Liver (tissue), 9 donors: ENCODE data around the gene NUDT9. TPM values are rescaled to one million over a fixed set of nuclear protein-coding genes. Genes with fewer than 3 reads are reported as not detected.

Experiments
- DNase-seq: peaks from one replicate; pipeline ENCODE4 v3.0.0-alpha.2; 2017; ENCODE audit warnings: low spot score
- H3K27ac ChIP-seq, 2 donors: one replicate each; pipeline ENCODE4 v1.7.0; 2013; ENCODE audit warnings: inconsistent platforms in 2 of 2, low read length in 2 of 2, control low read depth in 1 of 2, low read depth in 1 of 2, mild to moderate bottlenecking in 1 of 2
- H3K27me3 ChIP-seq, 4 donors: one replicate each; pipeline versions ENCODE4 v1.6.1 to v1.7.0; 2013; ENCODE audit warnings: low read length in 3 of 4, inconsistent platforms in 1 of 4, mild to moderate bottlenecking in 1 of 4, moderate library complexity in 1 of 4; ENCODE audit not compliant: control insufficient read depth in 4 of 4, insufficient read depth in 4 of 4
- H3K36me3 ChIP-seq, 4 donors: one replicate each; pipeline versions ENCODE4 v1.6.1 to v1.7.0; 2013; ENCODE audit warnings: low read length in 3 of 4, mild to moderate bottlenecking in 3 of 4, low read depth in 1 of 4, moderate library complexity in 1 of 4; ENCODE audit not compliant: control insufficient read depth in 4 of 4, insufficient read depth in 3 of 4
- H3K4me1 ChIP-seq, 4 donors: one replicate each; pipeline versions ENCODE4 v1.6.1 to v1.7.0; 2013; ENCODE audit warnings: low read length in 3 of 4, mild to moderate bottlenecking in 3 of 4, moderate library complexity in 1 of 4; ENCODE audit not compliant: control insufficient read depth in 4 of 4, insufficient read depth in 4 of 4
- H3K4me3 ChIP-seq, 3 donors: one replicate each; pipeline versions ENCODE4 v1.6.1 to v1.7.0; 2013; ENCODE audit warnings: low read length in 3 of 3, control low read depth in 1 of 3, low read depth in 1 of 3, mild to moderate bottlenecking in 1 of 3
- H3K9ac ChIP-seq, 2 donors: one replicate each; pipeline ENCODE4 v1.7.0; 2013; ENCODE audit warnings: low read length in 2 of 2, mild to moderate bottlenecking in 2 of 2, moderate library complexity in 2 of 2, control low read depth in 1 of 2, low read depth in 1 of 2
- H3K9me3 ChIP-seq, 4 donors: one replicate each; pipeline versions ENCODE4 v1.6.1 to v1.7.0; 2013; ENCODE audit warnings: low read length in 3 of 4; ENCODE audit not compliant: control insufficient read depth in 4 of 4
- CTCF ChIP-seq: fragments of 150-350 bp; IDR thresholded peaks from 2 replicates; pipeline ENCODE4 v1.5.1; 2017; ENCODE audit warnings: improper control_type of control experiment, low read depth, low read length; ENCODE audit not compliant: missing input control
- FOXA2 ChIP-seq: IDR thresholded peaks from 2 replicates; pipeline ENCODE4 v1.6.1; 2016; ENCODE audit warnings: antibody characterized with exemption
- HNF4A ChIP-seq, 2 donors: conservative IDR thresholded peaks; 2 replicates each; pipeline ENCODE4 v1.6.1; 2016; ENCODE audit warnings: antibody characterized with exemption in 2 of 2, mild to moderate bottlenecking in 2 of 2
- HNF4G ChIP-seq: IDR thresholded peaks from 2 replicates; pipeline ENCODE4 v1.6.1; 2016; ENCODE audit warnings: antibody characterized with exemption
- MAX ChIP-seq: IDR thresholded peaks from 2 replicates; pipeline ENCODE4 v1.6.1; 2016; ENCODE audit warnings: antibody characterized with exemption
- NR2F2 ChIP-seq: IDR thresholded peaks from 2 replicates; pipeline ENCODE4 v1.6.1; 2016; ENCODE audit warnings: antibody characterized with exemption
- RAD21 ChIP-seq, 2 donors: IDR thresholded peaks; 2 replicates each; pipeline ENCODE4 v1.6.1; 2016; ENCODE audit warnings: antibody characterized with exemption in 2 of 2, mild to moderate bottlenecking in 2 of 2
- RXRA ChIP-seq, 2 donors: IDR thresholded peaks; 2 replicates each; pipeline ENCODE4 v1.6.1; 2017 to 2018; ENCODE audit warnings: antibody characterized with exemption in 2 of 2, mild to moderate bottlenecking in 1 of 2
- TAF1 ChIP-seq: conservative IDR thresholded peaks from 2 replicates; pipeline ENCODE4 v1.6.1; 2016; ENCODE audit warnings: antibody characterized with exemption, mild to moderate bottlenecking
- YY1 ChIP-seq: IDR thresholded peaks from 2 replicates; pipeline ENCODE4 v1.6.1; 2016; ENCODE audit warnings: antibody characterized with exemption, mild to moderate bottlenecking
- ZBTB33 ChIP-seq: IDR thresholded peaks from 2 replicates; pipeline ENCODE4 v1.6.1; 2016; ENCODE audit warnings: antibody characterized with exemption
- WGBS: extraction: QIAGEN DNeasy Blood & Tissue Kit; methylation state at CpG from one replicate; pipeline ENCODE4 v1.1.7; 2013; 5-methylcytosine and 5-hydroxymethylcytosine counted together
- polyA plus RNA-seq, 2 donors: library from polyadenylated mRNA; stranded (reverse) in 1 of 2; unstranded in 1 of 2; fragments of 200-250 nt in 1 of 2; fragments of >200 nt in 1 of 2; fragmentation: Nextera tagmentation in 1 of 2; extraction: Ambion mirVana in 1 of 2; gene quantifications; one replicate each; pipeline versions ENCODE4 v1.2.1 to v1.2.3, GENCODE V29; 2013 to 2015
- total RNA-seq, 2 donors: library from RNA; depleted of rRNA; stranded (reverse); fragments of >200 nt; gene quantifications; one replicate each; pipeline ENCODE4 v1.2.3, GENCODE V29; 2014
- donor health status: healthy.
- donor health status: healthy.
- donor health status: healthy.
- donor health status: healthy.
- donor health status: healthy.

The NUDT9 gene
- total and polyA plus RNA-seq, 4 donors, result 9.2 to 37.3 (median 26.9) TPM

GRCh38 chr4:87375719-87376291, 46.6 kb upstream of the NUDT9 start:
- Histone ChIP-seq H3K27me3 (no peaks in the 10 kb centered on the region), H3K4me3 (no peak overlapping the region), H3K9me3 (no peaks in the 10 kb centered on the region), H3K4me1 (peaks cover 4 to 16% (median 7%) of the 10 kb centered on the region in 4 donors), H3K9ac (no peak overlapping the region), H3K27ac (peak overlapping the region; percentile 70 to 80), H3K36me3 (peaks cover 4 to 25% (median 17%) of the 10 kb centered on the region in 4 donors)
- DNase-seq, result no peak
- TF ChIP-seq ZBTB33 (no peak), HNF4G (peak; percentile 83), YY1 (no peak), CTCF (peak; percentile 75), HNF4A (conservative IDR thresholded peaks at IDR 0.05) (peak; percentile 90 to 91), RXRA (IDR thresholded peaks at IDR 0.05) (peak in 1 of 2 donors; percentile 39), RAD21 (IDR thresholded peaks at IDR 0.05) (peak; percentile 92 to 95)
- 35% methylated on average over 4 of the region's 4 CpGs for WGBS

GRCh38 chr4:87377816-87378215, 44.6 kb upstream of the NUDT9 start:
- peaks cover 5 to 24% (median 8%) of the 10 kb centered on the region in 4 donors for H3K4me1 ChIP-seq
- H3K27me3 ChIP-seq, result no peaks in the 10 kb centered on the region
- no peak for DNase-seq
- no peak overlapping the region for H3K27ac ChIP-seq
- peaks cover 2 to 17% (median 6%) of the 10 kb centered on the region in 4 donors for H3K36me3 ChIP-seq
- H3K4me3 ChIP-seq, result no peak overlapping the region
- 82% methylated on average over 2 of the region's 2 CpGs for WGBS
- no peak overlapping the region for H3K9ac ChIP-seq
- H3K9me3 ChIP-seq, result no peaks in the 10 kb centered on the region
- TF ChIP-seq YY1 (no peak), FOXA2 (no peak), HNF4A (conservative IDR thresholded peaks at IDR 0.05) (no peak), NR2F2 (no peak), TAF1 (no peak), CTCF (no peak), MAX (no peak)
